ENCODE data around the gene PNPLA1.

- TF ChIP-seq EZH2 (IDR thresholded peaks at IDR 0.05; ENCODE audit: low read depth) (no peak), CTCF (conservative IDR thresholded peaks at IDR 0.05) (no peak)
These were observed 4.1 kb downstream of the PNPLA1 start for GRCh38 chr6:36273802-36274514.
